ENCODE measurements around the gene TBC1D16.
"Not testable (repeated sequence)": the region's sequence is repeated elsewhere in the genome, so short reads cannot be mapped to it uniquely, and the experiment has no call there.

Gene TBC1D16

DNA sequence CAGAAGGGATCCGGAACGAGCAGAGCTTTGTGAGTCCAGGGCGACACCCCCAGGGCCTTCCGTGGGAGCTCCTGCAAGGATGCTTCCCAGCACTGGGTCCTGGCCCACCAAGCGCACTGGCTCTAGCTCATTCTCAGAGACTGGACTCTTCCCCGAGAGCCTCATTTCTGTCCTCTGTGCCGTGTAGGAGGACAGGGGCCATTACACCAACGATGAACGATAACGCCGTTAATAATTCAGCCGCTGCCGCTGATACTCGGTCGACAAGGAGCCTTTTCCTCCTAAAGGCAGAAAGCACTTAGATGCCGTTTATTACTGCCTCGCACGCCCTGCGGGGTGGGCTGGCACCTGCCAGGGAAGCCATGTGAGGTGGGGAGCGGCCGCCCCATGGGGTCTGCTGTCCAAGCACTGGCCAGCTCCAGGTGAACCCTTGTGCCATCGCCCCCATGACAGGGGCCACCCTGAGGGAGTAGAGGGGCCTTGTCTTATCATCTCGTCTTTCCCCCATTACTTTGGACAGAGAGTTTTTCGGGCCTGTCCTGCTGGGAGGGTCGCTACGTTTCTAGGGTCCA is 33.5 kb downstream of the TBC1D16 start:
- DNase-seq: no peak

- no peak for DNase-seq
These were observed 34.5 kb downstream of the TBC1D16 start for GRCh38 chr17:80000981-80001775.

DNA sequence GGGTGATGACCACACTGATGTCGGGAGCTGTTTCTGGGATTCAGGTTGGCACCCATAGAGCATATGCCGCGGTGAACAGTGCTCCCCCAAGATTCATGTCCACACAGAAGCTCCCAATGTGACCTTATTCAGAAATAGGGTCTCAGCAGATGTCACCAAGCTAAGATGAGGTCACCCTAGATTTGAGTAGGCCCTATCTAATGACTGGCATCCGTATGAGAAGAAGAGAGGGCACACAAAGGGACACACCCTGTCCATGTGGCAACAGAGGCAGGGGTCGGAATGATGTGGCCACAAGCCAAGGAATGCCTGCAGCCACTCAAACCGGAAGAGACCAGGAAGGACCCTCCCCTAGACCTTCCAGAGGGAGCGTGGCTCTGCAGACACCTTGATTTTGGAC is 35.5 kb downstream of the TBC1D16 start:
- no peak for DNase-seq

DNA sequence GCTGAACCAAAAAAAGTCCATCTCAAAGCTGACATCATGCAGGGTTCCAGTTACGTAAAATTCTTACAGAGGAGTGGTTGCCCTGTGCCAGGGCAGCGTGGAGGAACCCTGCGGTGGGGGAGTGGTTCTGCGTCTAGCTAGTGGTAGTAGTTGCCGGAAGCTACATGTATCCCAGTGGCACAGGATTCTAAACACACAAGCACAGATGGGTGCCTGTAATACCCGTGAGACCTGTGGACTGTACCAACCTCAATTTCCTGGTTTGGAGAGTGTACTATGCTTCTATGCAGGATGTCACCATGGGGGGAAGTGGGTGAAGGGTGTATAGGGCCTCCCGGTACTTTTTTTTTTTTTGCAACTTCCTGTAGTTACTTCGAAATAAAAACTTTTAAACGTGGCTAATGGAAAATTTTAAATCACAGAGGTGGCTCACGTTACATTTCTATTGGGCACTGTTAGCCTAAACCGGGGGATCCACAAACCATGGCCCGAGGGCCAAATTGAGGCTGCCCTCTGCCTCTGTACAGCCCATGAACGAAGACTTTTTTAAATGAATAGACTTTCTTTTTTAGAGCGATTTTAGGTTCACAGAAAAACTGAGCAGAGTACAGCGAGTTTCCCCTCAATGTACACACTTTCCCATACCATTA is 38.5 kb downstream of the TBC1D16 start:
- DNase-seq: no peak

DNA sequence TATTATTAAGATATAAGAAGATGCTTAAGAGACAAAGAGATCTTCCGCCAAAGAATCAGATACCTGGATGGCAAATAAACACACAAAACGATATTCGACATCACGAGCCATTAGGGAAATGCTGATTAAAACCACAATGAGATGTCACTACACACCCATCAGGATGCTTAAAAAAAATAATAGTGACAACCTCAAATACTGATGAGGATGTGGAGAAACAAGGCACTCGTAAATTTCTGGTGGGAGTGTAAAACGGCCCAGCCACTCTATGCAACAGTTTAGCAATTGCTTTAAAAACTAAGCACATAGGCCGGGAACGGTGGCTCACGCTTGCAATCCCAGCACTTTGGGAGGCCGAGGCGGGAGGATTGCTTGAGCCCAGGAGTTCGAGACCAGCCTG is 39.4 kb downstream of the TBC1D16 start:
- DNase-seq: no peak

DNA sequence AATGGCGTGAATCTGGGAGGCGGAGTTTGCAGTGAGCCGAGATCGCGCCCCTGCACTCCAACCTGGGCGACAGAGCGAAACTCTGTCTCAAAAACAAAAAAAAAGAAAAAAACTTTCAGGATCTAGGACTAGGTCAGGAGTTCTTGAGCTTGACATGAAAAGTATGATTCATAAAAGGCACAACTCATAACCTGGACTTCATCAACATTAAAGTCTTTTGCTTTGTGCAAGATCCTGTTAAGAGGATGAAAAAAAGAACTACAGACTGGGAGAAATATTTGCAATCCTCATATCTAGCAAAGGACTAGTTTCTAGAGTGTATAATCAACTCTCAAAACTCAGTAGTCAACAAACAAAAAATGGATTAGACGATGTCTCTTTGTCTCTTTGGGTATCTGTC is 40.0 kb downstream of the TBC1D16 start:
- no peak for DNase-seq

DNA sequence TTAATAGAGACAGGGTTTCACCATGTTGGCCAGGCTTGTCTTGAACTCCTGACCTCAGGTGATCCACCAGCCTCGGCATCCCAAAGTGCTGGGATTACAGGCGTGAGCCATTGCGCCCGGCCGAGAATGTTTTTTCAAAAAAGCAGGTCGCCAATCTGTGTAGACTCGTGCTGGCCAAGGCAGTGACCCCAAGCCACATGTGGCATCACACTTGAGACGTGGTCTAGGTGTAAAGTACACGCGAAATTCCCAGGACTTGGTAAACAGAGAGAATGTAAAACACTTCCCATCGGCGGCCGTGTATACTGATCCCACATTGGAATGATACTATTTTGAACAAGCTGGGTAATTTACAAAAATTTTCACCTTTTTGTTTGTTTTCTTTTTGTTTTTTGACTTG is 41.1 kb downstream of the TBC1D16 start:
- DNase-seq: no peak

DNA sequence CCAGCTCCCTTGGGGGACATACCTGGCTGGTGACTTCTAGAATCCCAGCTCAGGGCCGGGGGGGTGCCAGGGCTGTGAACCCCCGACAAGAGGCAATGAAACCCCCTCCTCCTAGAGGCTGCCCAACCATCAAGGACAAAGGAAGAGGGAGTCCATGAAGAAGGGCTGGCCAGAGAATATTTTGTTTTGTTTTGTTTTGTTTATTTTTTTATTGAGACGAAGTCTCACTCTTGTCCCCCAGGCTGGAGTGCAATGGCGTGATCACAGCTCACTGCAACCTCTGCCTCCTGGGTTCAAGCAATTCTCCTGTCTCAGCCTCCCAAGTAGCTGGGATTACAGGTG is 41.5 kb downstream of the TBC1D16 start:
- not testable (repeated sequence) for DNase-seq

- peak; percentile 83 for DNase-seq
These were observed 42.1 kb downstream of the TBC1D16 start for GRCh38 chr17:79993390-79994227.

DNA sequence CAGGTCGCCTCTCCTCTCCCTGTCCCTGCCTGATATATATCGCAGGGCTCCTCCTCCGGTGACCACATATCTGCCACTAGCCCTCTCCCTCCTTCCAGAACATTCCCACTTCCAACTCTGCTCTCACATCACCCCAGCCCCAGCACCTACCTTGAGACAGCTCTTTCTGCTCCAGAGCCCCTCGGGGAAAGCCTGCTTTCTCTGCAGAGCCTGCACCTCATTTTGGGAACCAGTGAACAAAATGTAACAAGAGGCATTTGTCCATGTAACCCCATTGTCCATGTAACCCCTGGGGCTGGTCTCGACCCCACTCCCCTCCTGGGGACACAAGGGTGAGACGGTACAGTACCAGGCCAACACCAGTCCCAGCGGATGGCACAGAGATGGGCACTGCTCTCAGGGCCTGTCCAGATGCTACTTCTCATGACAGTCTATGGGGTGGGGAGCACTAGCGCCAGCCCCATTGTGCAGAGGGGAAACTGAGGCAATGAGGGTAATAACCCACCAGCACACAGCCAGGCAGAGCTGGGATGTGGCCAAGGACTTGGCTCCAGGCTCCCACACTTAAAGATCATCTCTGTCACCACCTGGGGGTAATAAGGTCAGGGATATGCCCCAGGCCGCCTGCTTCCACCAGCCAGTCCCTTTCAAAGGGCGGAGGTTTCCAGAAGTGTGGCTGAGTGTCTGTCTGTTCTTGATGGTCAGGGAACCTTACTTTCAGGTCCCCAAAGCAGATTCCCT is 42.9 kb downstream of the TBC1D16 start:
- DNase-seq: peak; percentile 27

GRCh38 chr17:79991924-79992648 is 43.6 kb downstream of the TBC1D16 start:
- DNase-seq: no peak

GRCh38 chr17:79991140-79991923 is 44.3 kb downstream of the TBC1D16 start:
- DNase-seq: peak; percentile 87

DNA sequence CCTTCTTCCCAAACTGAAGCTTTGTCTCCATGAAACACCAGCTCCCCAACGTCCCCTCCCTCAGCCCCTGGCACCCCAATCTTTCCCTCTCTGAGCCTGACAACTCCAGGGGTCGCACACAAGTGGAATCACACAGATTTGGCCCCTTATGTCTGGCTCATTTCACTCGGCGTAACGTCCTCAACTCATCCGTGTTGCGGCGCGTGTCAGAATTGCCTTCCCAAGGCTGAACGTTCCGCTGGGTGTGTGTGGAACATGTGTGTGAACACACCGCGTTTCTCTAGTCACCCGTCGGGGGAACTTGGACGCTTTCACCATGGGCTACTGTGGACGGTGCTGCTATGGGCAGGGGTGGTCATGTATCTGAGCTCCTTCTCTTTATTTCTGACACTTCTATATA is 45.0 kb downstream of the TBC1D16 start:
- DNase-seq: no peak

DNA sequence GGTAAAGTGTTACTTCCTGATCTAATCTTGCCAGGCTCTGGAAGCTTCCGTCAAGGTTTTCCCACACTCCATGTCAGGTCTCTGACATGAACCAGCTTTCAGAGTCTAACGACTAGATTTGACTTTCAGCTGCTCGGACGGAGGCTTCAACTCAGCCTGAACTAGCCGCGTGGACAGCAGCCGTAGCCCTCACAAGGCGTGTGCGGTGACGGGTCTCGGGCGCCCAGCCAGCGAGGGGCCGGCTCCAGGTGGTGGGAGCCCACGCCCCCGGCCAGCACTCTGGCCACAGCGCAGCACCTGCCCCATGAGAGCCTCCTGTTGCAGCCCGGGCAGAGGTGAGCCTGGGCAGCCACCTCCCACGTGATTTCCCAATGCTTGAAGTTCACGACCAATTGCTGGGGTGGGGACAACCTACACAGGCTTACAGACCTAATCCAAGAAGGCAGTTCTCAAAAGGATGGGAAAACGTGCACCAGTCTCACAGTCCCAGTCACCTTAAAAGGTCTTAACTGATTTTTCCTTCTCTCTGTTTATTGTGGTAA is 45.5 kb downstream of the TBC1D16 start:
- DNase-seq: peak; percentile 20

- DNase-seq: no peak
These were observed 46.4 kb downstream of the TBC1D16 start for GRCh38 chr17:79989106-79989835.

GRCh38 chr17:79988185-79988971 is 47.3 kb downstream of the TBC1D16 start:
- no peak for DNase-seq

DNA sequence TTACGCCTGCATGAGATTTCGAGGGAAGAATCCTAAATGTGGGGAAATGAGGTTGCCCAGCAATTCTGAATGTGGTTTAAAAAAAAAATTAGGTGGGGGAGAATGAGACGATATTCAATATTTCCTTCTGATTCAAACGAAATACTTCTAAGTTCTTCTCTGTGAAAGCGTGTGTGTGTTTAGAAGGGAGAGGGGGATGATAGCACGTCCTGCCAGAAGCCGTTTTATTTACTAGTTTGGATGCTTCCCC is 47.8 kb downstream of the TBC1D16 start:
- no peak for DNase-seq

GRCh38 chr17:79987187-79987934 is 48.3 kb downstream of the TBC1D16 start:
- no peak for DNase-seq

All from RPMI8226 (cell line).